Endothelial cell of umbilical vein (primary cell): Measurements from ENCODE around the gene THOP1.

Source experiments
- CTCF ChIP-seq, 2 donors: IDR thresholded peaks; 1 replicate in 1 of 2; 2 replicates in 1 of 2; pipeline ENCODE4 v1.5.1; 2011; ENCODE audit warnings: low read length in 2 of 2, mild to moderate bottlenecking in 2 of 2, moderate library complexity in 2 of 2, control low read depth in 1 of 2, inconsistent platforms in 1 of 2, low read depth in 1 of 2; ENCODE audit not compliant: insufficient read depth in 1 of 2; ENCODE audit errors: extremely low read depth in 1 of 2
- EZH2 ChIP-seq: IDR thresholded peaks from 2 replicates; pipeline ENCODE4 v1.6.1; 2012; ENCODE audit warnings: borderline replicate concordance, low read depth, mild to moderate bottlenecking, moderate library complexity, low read length, inconsistent platforms; ENCODE audit not compliant: severe bottlenecking
- POLR2A ChIP-seq: IDR thresholded peaks from 2 replicates; pipeline ENCODE4 v1.6.1; 2012; ENCODE audit warnings: low read depth, mild to moderate bottlenecking, control low read depth, low read length
- POLR2AphosphoS5 ChIP-seq: IDR thresholded peaks from 2 replicates; pipeline ENCODE4 v1.6.1; 2012; ENCODE audit warnings: low read depth, mild to moderate bottlenecking, control low read depth, low read length, moderate library complexity; ENCODE audit not compliant: insufficient read depth

- TF ChIP-seq EZH2 (no peak), CTCF (IDR thresholded peaks at IDR 0.05; ENCODE audit: extremely low read depth in 1 of 2, insufficient read depth in 1 of 2, low read depth in 1 of 2, low read length in 2 of 2) (no peak), POLR2A (no peak), POLR2AphosphoS5 (no peak)
Measured at GRCh38 chr19:2810141-2811091, 25.1 kb downstream of the THOP1 start.
